COLO668 (cell line): ENCODE measurements around the gene SMPD3.
A peak's percentile ranks its signal among the peaks of the same experiment; 100 is the strongest.

Experiments used
- DNase-seq: peaks from one replicate; lab custom pipeline; 2025; ENCODE audit not compliant: unreplicated experiment; lab: John Stamatoyannopoulos, UW

Gene SMPD3

GRCh38 chr16:68472581-68472980 lies 24.3 kb upstream of the SMPD3 start:
- DNase-seq, result no peak

- no peak for DNase-seq
These were observed 22.3 kb upstream of the SMPD3 start for GRCh38 chr16:68470461-68471150.

- no peak for DNase-seq
These were observed 21.6 kb upstream of the SMPD3 start for GRCh38 chr16:68469796-68470460.

- no peak for DNase-seq
These were observed 20.5 kb upstream of the SMPD3 start for GRCh38 chr16:68468842-68469241.

DNA sequence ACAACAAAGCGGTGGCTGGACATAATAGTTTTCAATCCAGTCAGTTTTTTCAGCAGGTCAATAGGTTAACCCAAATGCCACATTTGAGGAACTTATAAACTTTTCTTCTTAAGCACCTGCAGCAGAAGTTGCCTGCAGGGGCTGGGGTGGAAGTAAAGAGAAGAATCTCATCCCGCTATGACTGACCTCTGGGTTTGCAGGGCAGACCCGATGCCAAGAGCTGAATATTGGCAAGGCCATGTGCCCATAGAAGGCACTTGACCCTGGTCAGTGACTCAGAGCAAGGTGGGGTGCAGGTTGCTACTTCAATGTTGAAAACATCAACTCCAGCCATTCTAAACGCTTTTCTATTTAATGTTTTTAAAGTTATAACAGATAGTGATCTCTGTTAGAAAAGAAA lies 17.9 kb upstream of the SMPD3 start:
- no peak for DNase-seq

GRCh38 chr16:68463904-68464303 lies 15.6 kb upstream of the SMPD3 start:
- DNase-seq, result no peak

- DNase-seq, result no peak
These were observed 11.8 kb upstream of the SMPD3 start for GRCh38 chr16:68460067-68460466.

GRCh38 chr16:68459457-68459856 lies 11.1 kb upstream of the SMPD3 start:
- DNase-seq, result no peak

- no peak for DNase-seq
These were observed 10.2 kb upstream of the SMPD3 start for GRCh38 chr16:68458551-68458950.

DNA sequence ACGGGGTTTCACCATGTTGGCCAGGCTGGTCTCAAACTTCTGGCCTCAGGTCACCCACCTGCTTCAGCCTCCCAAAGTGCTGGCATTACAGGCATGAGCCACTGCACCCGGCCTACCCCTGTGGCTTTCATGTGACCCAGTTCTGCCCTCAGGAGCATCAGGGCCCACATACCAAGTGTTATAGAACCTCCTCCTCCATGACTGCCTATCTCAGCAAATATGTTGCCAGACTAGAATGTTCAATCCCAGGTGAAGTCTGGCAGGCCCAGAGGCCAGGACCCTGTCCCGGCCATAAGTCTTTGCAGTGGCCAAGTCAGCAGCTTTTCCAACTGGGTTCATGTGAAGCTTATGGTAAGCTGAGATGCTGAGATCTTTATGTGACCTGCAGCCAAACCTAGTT lies 9.8 kb upstream of the SMPD3 start:
- DNase-seq, result no peak

- DNase-seq, result no peak
These were observed 7.3 kb upstream of the SMPD3 start for GRCh38 chr16:68455631-68456030.

- no peak for DNase-seq
These were observed 6.7 kb upstream of the SMPD3 start for GRCh38 chr16:68454920-68455435.

DNA sequence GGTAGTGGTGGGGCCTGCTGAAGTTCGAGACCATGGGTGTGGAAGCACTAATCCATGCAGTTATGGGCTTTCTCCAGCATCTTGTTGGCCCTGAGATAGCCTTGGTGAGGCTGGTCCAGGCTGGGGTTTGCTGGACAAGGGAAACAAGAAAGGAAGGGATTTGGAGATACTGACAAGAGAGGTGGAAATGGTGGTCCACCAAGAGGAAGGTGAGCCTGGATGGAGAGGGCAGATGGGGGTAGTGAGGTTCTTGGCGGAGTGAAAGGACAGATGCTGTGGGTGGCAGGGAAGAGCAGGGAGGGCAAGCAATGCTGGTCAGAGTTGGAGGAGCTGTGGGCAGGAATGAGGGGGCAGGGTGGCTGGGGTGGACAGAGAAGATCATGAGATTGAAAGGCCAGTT lies 5.5 kb upstream of the SMPD3 start:
- no peak for DNase-seq

DNA sequence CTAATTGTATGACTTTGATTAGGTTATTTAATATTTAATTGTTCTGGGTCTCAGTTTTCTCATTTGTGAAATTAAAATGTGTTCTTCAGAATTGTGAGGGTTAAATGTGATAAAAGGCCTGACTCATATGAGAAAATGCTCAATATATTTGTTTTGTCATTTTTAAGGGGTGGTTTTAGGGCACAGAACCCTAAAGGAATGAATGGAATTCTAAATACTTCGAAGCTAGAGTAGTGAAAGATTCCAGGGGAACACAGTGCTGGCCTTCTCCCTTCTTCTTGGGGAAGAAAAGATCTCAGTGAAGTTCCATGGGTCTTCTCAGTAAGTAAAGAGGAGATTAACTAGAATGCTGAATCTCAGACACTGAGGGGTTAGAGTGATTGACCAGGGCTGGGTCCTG lies 3.9 kb upstream of the SMPD3 start:
- DNase-seq, result no peak

GRCh38 chr16:68451676-68452075 lies 3.4 kb upstream of the SMPD3 start:
- no peak for DNase-seq

GRCh38 chr16:68450741-68451255 lies 2.5 kb upstream of the SMPD3 start:
- DNase-seq, result no peak

- no peak for DNase-seq
These were observed 502 bp downstream of the SMPD3 start for GRCh38 chr16:68447653-68448359.

- peak; percentile 51 for DNase-seq
These were observed 1.3 kb downstream of the SMPD3 start for GRCh38 chr16:68446681-68447652.

DNA sequence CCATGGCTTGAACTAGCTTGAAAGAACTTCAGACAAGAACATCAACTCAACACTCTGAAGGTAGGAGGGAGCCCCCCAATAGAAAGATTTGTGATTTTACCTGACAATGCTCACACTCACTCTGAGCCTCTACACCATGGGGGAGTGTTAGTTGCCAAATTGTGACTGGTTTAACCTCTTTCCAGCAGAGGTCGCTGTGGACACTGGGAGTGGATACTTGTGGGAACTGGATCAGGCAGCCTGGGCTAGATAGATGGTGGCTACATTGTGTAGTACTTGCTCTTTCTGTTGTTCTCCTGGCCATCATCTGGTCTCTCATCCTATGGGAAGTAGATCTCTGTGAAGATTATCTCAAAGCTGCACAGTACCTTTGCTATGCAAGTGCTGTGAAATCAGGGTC lies 2.9 kb downstream of the SMPD3 start:
- DNase-seq, result peak; percentile 84

DNA sequence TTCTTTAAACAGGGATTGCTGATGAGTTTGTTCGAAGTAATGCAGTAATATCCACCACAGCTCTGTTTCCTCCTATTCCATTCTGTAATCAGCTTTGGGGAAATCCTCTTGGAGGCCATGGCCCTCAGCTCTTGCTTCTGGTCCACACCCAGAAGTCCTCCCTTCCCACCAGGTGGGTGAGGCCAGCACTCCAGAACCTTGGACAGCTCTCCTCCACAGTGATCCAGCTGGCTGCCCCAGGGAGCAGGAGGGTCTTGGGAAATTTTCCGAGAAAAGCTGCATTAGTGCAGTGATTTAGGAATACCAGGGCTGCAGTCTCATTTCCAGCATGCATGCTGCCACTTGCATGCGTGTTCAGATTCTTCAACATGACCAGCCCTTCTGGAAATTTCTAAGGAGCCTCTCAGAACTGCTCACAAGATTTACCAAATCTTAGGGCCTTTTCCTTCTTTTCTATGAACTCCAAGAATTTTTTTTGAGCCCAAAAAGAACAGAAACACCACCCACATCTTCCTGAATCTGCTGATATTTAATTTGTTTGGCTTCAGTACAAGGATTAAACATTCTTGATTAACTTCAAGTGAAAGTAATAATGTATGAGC lies 4.2 kb downstream of the SMPD3 start:
- no peak for DNase-seq
